Fibroblast of upper back skin (primary cell): ENCODE data around the gene SLC16A7.
A peak's percentile ranks its signal among the peaks of the same experiment; 100 is the strongest.

Source experiments
- DNase-seq: peaks from one replicate; pipeline ENCODE4 v3.0.0-alpha.2; 2013

Gene SLC16A7

GRCh38 chr12:59677857-59678256, 82.0 kb downstream of the SLC16A7 start:
- no peak for DNase-seq

GRCh38 chr12:59678759-59679411, 83.1 kb downstream of the SLC16A7 start:
- DNase-seq, result no peak

DNA sequence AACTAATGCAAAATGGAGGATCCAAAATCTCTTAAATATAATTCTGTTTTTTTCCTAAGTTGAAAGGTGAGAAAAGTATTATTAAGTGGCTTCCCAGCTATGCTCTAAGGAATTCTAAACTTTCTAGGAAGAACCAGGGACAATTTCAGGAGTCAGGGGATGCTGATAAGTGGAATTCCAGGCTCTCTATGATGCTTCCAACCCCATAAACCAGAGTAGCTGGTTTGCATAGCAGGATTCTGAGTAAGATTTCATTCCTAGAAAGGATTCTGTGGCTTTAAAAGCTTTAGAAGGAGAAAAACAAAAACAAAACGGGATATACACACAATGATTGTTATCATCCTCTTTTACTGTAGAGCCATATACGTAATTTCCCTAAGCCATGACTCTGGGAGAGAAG, 93.9 kb downstream of the SLC16A7 start:
- peak; percentile 38 for DNase-seq

- DNase-seq, result peak; percentile 49
These were observed 99.5 kb downstream of the SLC16A7 start for GRCh38 chr12:59695379-59695778.

GRCh38 chr12:59698600-59698999, 102.8 kb downstream of the SLC16A7 start:
- DNase-seq, result peak; percentile 86

GRCh38 chr12:59699421-59700152, 103.8 kb downstream of the SLC16A7 start:
- DNase-seq, result peak; percentile 93

- no peak for DNase-seq
These were observed 104.3 kb downstream of the SLC16A7 start for GRCh38 chr12:59700153-59700450.

- peak; percentile 79 for DNase-seq
These were observed 112.2 kb downstream of the SLC16A7 start for GRCh38 chr12:59708064-59708463.

DNA sequence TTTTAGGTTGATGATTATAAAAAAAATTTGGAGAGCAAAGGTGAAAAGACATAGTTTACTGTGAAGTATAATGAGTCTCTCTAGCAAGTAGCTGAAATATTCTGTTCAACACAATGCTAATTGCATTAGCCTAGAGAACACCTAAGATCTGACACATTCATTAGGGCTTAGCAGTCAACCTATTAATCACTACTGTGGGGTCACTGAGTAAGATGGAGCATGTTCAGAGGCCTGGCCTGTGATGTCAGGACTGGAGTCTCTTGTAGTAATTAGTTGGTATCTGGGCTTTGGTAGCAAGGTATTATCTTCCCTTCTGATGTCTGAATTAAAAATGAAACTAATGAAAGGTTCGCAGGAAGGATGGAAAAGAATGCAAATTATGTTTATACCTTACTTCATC, 112.7 kb downstream of the SLC16A7 start:
- no peak for DNase-seq

DNA sequence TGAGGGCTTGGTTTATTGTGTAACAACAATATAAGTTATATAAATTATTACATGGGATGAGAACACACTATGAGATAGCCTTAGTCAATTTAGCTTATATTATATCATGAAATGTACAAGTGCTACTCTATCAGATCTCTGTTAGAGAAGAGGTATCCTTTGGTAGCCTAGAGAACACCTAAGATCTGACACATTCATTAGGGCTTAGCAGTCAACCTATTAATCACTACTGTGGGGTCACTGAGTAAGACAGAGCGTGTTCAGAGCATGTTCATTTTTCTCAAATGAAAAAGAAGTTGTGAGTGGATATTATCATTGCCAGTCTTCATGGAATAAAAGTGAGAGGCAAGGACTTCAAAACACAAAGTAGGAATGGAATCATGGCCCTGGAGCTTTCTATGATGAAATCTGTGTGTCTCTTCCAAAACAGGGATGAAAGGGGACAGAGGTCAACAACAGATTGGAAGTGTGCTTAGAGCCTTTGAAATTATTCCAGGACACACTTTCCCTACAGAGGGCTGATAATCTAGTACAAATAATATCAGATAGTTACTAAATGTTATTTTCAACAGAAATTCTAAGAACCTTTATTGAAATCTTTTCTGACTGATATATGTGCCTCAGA, 114.3 kb downstream of the SLC16A7 start:
- no peak for DNase-seq

DNA sequence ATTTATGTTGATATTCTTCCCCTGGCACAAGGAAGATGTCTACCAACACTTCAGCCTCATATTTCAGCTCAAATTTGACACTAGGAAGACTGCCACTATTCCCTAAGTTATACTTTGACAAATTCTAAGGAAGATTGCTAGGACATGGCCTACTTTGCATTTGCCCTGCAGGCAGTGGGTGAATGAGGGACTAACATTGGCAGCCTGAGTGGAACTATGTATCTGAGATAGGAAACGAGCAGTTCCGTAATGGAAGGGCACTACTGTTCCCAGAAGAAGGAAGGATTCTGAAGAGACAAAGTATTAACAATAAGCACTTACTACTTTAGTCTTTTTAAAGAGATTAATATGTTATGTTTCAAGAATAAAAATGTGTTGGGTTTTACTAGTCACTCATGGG, 115.1 kb downstream of the SLC16A7 start:
- no peak for DNase-seq

- DNase-seq, result no peak
These were observed 119.6 kb downstream of the SLC16A7 start for GRCh38 chr12:59715434-59715833.

DNA sequence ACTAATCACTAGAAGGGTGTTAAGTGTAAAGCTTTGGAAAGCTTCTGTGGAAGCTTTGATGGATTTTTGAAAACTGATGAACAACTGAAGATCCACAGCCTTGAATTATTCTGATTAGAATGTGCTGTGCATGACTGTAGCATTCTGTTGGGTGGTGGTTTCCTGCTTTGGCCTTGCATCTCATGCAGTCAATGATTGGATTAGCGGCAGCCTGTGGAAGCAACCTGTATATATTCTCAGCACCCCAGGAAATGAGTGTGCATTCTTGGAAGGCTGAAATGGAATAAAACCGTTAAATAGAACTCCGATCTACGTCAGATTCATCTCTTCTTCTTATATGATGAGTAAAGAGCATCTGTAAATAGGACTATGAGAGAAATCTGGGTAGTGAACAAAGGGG, 120.2 kb downstream of the SLC16A7 start:
- no peak for DNase-seq

DNA sequence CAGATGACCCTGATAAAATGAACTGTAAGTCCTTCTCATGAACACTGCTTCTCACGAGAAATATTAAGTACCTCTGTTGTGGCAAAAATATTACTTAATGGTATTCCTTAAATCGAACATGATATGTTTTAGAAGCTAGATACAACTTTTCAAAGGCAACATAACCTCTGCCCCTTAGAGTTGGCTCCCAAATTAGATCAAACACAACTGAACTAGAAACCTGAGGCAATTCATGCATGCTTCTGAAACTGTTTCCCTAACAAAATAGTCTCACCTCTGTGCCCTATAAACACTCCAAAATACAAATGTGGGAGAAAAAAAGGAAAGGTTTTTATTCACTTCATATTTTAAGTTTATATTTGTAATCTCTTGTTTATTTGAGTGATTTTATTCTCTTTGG, 121.6 kb downstream of the SLC16A7 start:
- DNase-seq, result no peak

GRCh38 chr12:59719701-59720100, 123.9 kb downstream of the SLC16A7 start:
- no peak for DNase-seq

- DNase-seq, result peak; percentile 21
These were observed 127.7 kb downstream of the SLC16A7 start for GRCh38 chr12:59723520-59723919.

DNA sequence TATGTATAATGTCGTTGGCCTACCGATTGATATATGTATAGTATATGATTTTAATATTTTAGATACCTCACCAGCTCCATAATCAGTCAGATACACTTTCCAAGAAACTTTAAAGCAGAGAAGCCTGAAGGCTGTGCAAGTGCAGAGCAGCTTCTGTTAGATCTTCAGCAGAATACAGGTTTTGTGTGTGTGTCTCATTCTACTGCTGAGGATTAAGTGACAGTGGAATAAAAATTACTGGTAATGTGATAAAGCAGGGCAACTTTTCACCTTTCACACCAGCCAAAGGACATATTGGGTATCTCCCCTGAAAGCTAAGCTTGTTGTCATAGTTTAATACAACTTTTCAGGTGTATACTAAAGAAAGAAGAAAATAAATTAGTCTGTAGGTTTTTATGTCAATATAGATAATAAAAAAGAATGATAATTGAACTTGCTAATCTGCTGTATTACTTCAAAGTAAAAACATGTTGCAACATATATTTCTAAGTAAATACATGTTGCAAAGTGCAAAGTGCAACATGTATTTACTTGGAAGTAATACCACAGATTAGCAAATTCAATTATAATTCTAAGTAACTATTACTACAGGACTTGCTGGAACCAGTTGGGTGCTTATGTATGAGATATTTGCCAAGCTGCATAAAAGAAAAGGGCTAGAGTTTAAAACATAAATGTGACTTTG, 128.3 kb downstream of the SLC16A7 start:
- no peak for DNase-seq

DNA sequence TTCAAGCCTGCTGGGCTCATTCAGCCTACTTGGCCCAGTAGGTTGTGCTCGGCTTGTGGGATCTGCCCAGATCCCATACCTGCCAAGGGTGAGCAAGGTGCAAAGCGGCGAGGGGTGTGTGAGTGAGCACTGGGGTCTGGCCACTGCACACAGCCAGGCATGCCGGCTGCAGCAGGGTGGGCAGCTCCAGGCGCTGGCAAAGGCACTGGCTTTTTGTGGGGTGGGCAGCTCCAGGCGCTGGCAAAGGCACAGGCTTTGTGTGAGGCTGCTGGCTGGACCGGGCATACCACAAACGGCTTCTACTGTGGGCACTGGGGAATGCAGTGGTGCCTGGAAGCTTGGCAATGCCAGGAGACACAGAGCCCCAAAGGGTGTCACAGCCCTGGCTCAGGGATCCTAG, 137.4 kb downstream of the SLC16A7 start:
- DNase-seq, result no peak

DNA sequence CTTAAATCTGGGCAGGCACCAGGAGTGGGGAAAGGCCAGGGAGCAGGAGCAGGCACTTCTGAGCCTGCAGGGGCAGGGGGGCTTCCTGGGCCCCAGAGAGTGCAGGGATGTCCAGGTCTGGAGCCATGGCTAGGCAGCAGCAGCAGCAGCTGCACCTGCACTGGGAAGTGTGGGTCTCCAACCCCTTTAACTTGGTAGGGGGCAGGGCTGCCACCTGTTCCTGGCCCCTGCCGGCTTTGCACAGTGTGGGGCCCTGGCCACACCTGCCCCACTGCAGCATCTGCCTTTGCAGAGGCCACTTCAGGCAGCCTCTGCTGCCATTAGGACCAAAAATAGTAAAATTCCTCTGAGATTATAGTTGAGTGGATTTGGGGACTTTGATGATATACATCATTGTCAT, 138.5 kb downstream of the SLC16A7 start:
- DNase-seq, result no peak

DNA sequence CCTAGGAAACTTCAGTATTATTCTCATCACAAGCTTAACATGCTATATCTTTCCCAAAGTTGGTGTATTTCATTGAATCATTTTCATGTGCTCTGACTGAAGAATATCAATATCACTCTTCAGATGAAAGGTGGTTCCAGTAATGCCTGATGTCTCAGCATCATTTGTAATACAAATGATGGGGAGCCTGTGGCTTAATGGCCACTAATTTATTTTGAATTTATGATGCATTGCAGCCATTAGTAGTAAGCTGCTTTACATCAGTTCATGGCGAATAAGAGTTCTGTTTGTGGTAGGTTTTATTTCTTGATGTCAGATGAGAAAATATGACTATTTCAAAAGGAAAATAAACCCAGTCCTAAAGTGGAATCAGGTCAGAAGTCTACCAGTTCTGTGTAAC, 139.4 kb downstream of the SLC16A7 start:
- DNase-seq, result no peak

DNA sequence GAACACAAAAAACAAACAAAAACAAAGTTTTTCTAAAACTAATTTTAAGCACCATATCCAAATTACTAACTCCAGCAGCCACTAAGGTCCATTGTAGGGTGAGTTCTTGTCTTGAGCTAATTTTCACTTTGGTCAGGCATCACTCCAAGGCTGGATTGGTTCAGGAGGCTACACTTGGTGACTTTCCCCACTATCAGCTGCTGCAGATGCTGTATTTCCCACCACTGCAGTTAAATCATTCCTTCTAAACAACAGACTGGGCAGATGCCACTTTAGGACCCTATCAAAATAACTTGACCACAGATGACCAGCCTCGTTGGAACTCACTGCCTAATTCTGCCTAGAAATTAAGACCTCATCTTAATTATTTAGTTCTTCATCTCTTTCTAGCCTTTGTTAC, 140.5 kb downstream of the SLC16A7 start:
- DNase-seq, result peak; percentile 7

- peak; percentile 95 for DNase-seq
These were observed 141.0 kb downstream of the SLC16A7 start for GRCh38 chr12:59736786-59737185.

- peak; percentile 75 for DNase-seq
These were observed 142.1 kb downstream of the SLC16A7 start for GRCh38 chr12:59737725-59738463.
